NB4 (cell line): Measurements from ENCODE around the gene ERGIC3.

Source experiments
- CTCF ChIP-seq: IDR thresholded peaks from one replicate; pipeline ENCODE4 v1.5.1; 2012; ENCODE audit warnings: low read depth, low read length
- MAX ChIP-seq: IDR thresholded peaks from 2 replicates; pipeline ENCODE4 v1.6.1; 2011; ENCODE audit warnings: low read depth, low read length
- MYC ChIP-seq: IDR thresholded peaks from 2 replicates; pipeline ENCODE4 v1.6.1; 2011; ENCODE audit warnings: low read depth, low read length
- POLR2A ChIP-seq: IDR thresholded peaks from 2 replicates; pipeline ENCODE4 v1.6.1; 2011; ENCODE audit warnings: mild to moderate bottlenecking; ENCODE audit not compliant: insufficient read length; ENCODE audit errors: extremely low read depth

GRCh38 chr20:35578469-35578868 is 36.6 kb downstream of the ERGIC3 start:
- no peak for TF ChIP-seq POLR2A
- TF ChIP-seq MAX = no peak
- TF ChIP-seq CTCF = no peak
- TF ChIP-seq MYC = no peak
